OCI-LY1 (cell line): ENCODE measurements around the gene RASL10A.

Source experiments
- H2AFZ ChIP-seq: fragments of 200-600 bp; sonication (generic), shearing (Covaris generic); 2 replicates; pipeline ENCODE4 v1.6.0; 2014; ENCODE audit warnings: antibody characterized with exemption, mild to moderate bottlenecking, low read length
- H3F3A ChIP-seq: fragments of 200-600 bp; sonication (generic), shearing (Covaris generic); 2 replicates; pipeline ENCODE4 v1.6.0; 2014; ENCODE audit warnings: mild to moderate bottlenecking, antibody characterized with exemption, low read length, moderate library complexity; ENCODE audit not compliant: insufficient read depth
- H3K27ac ChIP-seq: fragments of 200-600 bp; sonication (generic); 2 replicates; pipeline ENCODE4 v1.5.1; 2014; ENCODE audit warnings: low read length, mixed run types, mild to moderate bottlenecking, low read depth; ENCODE audit not compliant: poor library complexity, severe bottlenecking
- H3K27me3 ChIP-seq: fragments of 200-600 bp; sonication (generic); 2 replicates; pipeline ENCODE4 v1.6.0; 2014; ENCODE audit warnings: antibody characterized with exemption, mild to moderate bottlenecking, low read length, moderate library complexity; ENCODE audit not compliant: insufficient read depth
- H3K36me3 ChIP-seq: fragments of 200-600 bp; sonication (generic); 2 replicates; pipeline ENCODE4 v1.6.1; 2014; ENCODE audit warnings: mild to moderate bottlenecking, antibody characterized with exemption, low read length, moderate library complexity, mixed read lengths; ENCODE audit not compliant: insufficient read depth
- H3K4me1 ChIP-seq: fragments of 200-600 bp; sonication (generic); 2 replicates; pipeline ENCODE4 v1.5.1; 2014; ENCODE audit warnings: mild to moderate bottlenecking, low read length, moderate library complexity; ENCODE audit not compliant: insufficient read depth, severe bottlenecking
- H3K4me2 ChIP-seq: fragments of 200-600 bp; sonication (generic), shearing (Covaris generic); 2 replicates; pipeline ENCODE4 v1.6.1; 2014; ENCODE audit warnings: low read length
- H3K4me3 ChIP-seq: fragments of 200-600 bp; sonication (generic); 2 replicates; pipeline ENCODE4 v1.5.1; 2014; ENCODE audit warnings: low read length, low read depth, mild to moderate bottlenecking, mixed read lengths; ENCODE audit not compliant: poor library complexity, severe bottlenecking
- H3K79me2 ChIP-seq: fragments of 200-600 bp; shearing (Covaris generic); 2 replicates; pipeline ENCODE4 v1.6.1; 2016; ENCODE audit warnings: mixed run types, low read length, mixed read lengths; ENCODE audit not compliant: insufficient read depth
- H3K9ac ChIP-seq: fragments of 200-600 bp; sonication (generic), shearing (Covaris generic); 2 replicates; pipeline ENCODE4 v1.6.1; 2014; ENCODE audit warnings: mild to moderate bottlenecking, low read length, mixed read lengths
- H3K9me2 ChIP-seq: fragments of 200-600 bp; sonication (generic), shearing (Covaris generic); 2 replicates; pipeline ENCODE4 v1.6.1; 2014; ENCODE audit warnings: low read depth, mild to moderate bottlenecking, low read length, mixed read lengths
- H3K9me3 ChIP-seq: fragments of 200-600 bp; shearing (Covaris generic); 2 replicates; pipeline ENCODE4 v1.6.1; 2014; ENCODE audit warnings: low read length, mixed read lengths
- H4K20me1 ChIP-seq: fragments of 200-600 bp; sonication (generic), shearing (Covaris generic); 2 replicates; pipeline ENCODE4 v1.6.0; 2016; ENCODE audit warnings: mild to moderate bottlenecking, low read length; ENCODE audit not compliant: insufficient read depth
- EZH2 ChIP-seq: fragments of 200-600 bp; sonication (generic), shearing (Covaris generic); IDR thresholded peaks from 2 replicates; pipeline ENCODE4 v1.8.0; 2017; ENCODE audit warnings: borderline replicate concordance, mixed run types, mild to moderate bottlenecking, antibody characterized with exemption, low read length, moderate library complexity, mixed read lengths
- TF ChIP-seq, protein P1 (sequence below): fragments of 200-600 bp; sonication (generic), shearing (Covaris generic); IDR thresholded peaks from 2 replicates; pipeline ENCODE4 v1.5.1; 2017; ENCODE audit warnings: mild to moderate bottlenecking, antibody characterized with exemption, low read length, moderate library complexity, mixed read lengths

RASL10A gene

DNA sequence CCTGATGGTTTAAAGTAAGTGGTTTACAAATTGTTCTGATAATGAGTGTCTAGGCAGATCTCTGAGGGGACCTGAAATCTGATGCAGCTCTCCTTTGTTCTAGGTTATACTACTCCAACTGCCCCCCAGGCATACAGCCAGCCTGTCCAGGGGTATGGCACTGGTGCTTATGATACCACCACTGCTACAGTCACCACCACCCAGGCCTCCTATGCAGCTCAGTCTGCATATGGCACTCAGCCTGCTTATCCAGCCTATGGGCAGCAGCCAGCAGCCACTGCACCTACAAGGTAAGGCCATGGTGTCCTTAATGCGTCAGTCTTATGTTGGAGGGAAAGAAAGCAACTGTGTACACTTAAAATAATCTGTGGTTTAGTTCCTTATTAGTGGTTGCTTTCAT, 37.6 kb downstream of the RASL10A start:
- Histone ChIP-seq H3K9me3 (no peaks in the 10 kb centered on the region), H3K36me3 (peaks cover 97% of the 10 kb centered on the region), H3K27me3 (no peaks in the 10 kb centered on the region), H3K9ac (no peak overlapping the region), H3K27ac (no peak overlapping the region), H3F3A (no peaks in the 10 kb centered on the region), H3K4me1 (no peaks in the 10 kb centered on the region), H3K4me3 (no peak overlapping the region), H3K9me2 (no peaks in the 10 kb centered on the region), H3K4me2 (no peak overlapping the region), H3K79me2 (peaks cover 53% of the 10 kb centered on the region), H2AFZ (no peak overlapping the region), H4K20me1 (0 out of 2 replicates have a peak, but pooled peaks cover 2% of the 10 kb centered on the region)
- no peak for TF ChIP-seq EZH2
- TF ChIP-seq, protein P1, sequence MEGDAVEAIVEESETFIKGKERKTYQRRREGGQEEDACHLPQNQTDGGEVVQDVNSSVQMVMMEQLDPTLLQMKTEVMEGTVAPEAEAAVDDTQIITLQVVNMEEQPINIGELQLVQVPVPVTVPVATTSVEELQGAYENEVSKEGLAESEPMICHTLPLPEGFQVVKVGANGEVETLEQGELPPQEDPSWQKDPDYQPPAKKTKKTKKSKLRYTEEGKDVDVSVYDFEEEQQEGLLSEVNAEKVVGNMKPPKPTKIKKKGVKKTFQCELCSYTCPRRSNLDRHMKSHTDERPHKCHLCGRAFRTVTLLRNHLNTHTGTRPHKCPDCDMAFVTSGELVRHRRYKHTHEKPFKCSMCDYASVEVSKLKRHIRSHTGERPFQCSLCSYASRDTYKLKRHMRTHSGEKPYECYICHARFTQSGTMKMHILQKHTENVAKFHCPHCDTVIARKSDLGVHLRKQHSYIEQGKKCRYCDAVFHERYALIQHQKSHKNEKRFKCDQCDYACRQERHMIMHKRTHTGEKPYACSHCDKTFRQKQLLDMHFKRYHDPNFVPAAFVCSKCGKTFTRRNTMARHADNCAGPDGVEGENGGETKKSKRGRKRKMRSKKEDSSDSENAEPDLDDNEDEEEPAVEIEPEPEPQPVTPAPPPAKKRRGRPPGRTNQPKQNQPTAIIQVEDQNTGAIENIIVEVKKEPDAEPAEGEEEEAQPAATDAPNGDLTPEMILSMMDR, result no peak

- H3K4me2 ChIP-seq, result no peak overlapping the region
- 0 out of 2 replicates have a peak, but pooled peaks cover 2% of the 10 kb centered on the region for H4K20me1 ChIP-seq
- no peaks in the 10 kb centered on the region for H3F3A ChIP-seq
- H3K9me3 ChIP-seq, result no peaks in the 10 kb centered on the region
- H3K9me2 ChIP-seq, result no peaks in the 10 kb centered on the region
- H3K4me3 ChIP-seq, result no peak overlapping the region
- peaks cover 97% of the 10 kb centered on the region for H3K36me3 ChIP-seq
- H3K27me3 ChIP-seq, result no peaks in the 10 kb centered on the region
- H3K9ac ChIP-seq, result no peak overlapping the region
- H3K27ac ChIP-seq, result no peak overlapping the region
- peaks cover 11% of the 10 kb centered on the region for H3K4me1 ChIP-seq
- H2AFZ ChIP-seq, result no peak overlapping the region
- TF ChIP-seq EZH2, result no peak
- TF ChIP-seq, protein P1, result no peak
- peaks cover 72% of the 10 kb centered on the region for H3K79me2 ChIP-seq
These were observed 39.5 kb downstream of the RASL10A start for GRCh38 chr22:29275819-29276565.

DNA sequence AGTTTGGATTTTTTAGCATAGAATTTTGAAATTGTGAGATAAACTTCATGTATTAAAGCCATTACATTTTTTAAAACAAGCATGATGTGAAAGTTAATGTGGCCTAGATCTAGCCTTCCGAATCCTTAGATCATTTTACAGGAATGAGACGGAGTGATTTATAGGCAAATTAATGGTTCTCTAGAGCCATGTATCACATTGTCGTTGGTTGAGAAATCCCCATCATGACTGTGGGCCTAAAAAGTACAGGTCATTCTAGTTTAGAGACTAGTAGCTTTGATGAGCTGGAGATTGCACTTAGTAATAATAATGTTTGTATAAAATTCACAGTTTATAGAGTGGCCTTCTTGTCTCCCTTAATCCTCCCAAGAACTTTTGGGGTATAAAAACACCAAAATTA, 40.3 kb downstream of the RASL10A start:
- TF ChIP-seq, protein P1, result no peak
- no peak for TF ChIP-seq EZH2
- Histone ChIP-seq H4K20me1 (0 out of 2 replicates have a peak, but pooled peaks cover 2% of the 10 kb centered on the region), H3K27me3 (no peaks in the 10 kb centered on the region), H3K4me2 (no peak overlapping the region), H2AFZ (no peak overlapping the region), H3K27ac (no peak overlapping the region), H3K79me2 (peaks cover 80% of the 10 kb centered on the region), H3K9me2 (no peaks in the 10 kb centered on the region), H3K9ac (no peak overlapping the region), H3K4me1 (peaks cover 19% of the 10 kb centered on the region), H3F3A (no peaks in the 10 kb centered on the region), H3K9me3 (no peaks in the 10 kb centered on the region), H3K36me3 (peaks cover 100% of the 10 kb centered on the region), H3K4me3 (no peak overlapping the region)
